Neural crest cell (in vitro differentiated cells): ENCODE data around the gene ZNF366. TPM values are rescaled to one million over a fixed set of nuclear protein-coding genes. Genes with fewer than 3 reads are reported as not detected.

ENCODE experiments used
- DNase-seq: peaks from one replicate; pipeline ENCODE4 v3.0.0; 2021; ENCODE audit warnings: low read depth, mixed read lengths, low spot score
- H3K27ac Mint-ChIP-seq: one replicate; pipeline ENCODE4 v1.8.0; 2021; ENCODE audit warnings: mild to moderate bottlenecking, mixed read lengths; ENCODE audit not compliant: unreplicated experiment
- H3K27me3 Mint-ChIP-seq: 2 replicates; pipeline ENCODE4 v1.8.0; 2021; ENCODE audit warnings: low read depth, mild to moderate bottlenecking, mixed read lengths
- H3K36me3 Mint-ChIP-seq: 2 replicates; pipeline ENCODE4 v1.8.0; 2021; ENCODE audit warnings: low read depth, mild to moderate bottlenecking, mixed read lengths
- H3K4me1 Mint-ChIP-seq: 2 replicates; pipeline ENCODE4 v1.8.0; 2021; ENCODE audit warnings: mixed read lengths
- H3K4me3 Mint-ChIP-seq: one replicate; pipeline ENCODE4 v1.8.0; 2021; ENCODE audit warnings: mild to moderate bottlenecking, mixed read lengths
- H3K9me3 Mint-ChIP-seq: 2 replicates; pipeline ENCODE4 v1.8.0; 2021; ENCODE audit warnings: mixed read lengths
- CTCF ChIP-seq: fragments of 200-600 bp; sonication (generic); conservative IDR thresholded peaks from 2 replicates; pipeline ENCODE4 v1.5.0; 2021; ENCODE audit warnings: antibody characterized with exemption, mild to moderate bottlenecking
- total RNA-seq: library from RNA; stranded (reverse); gene quantifications from 2 replicates; pipeline ENCODE4 v1.2.1, GENCODE V29; 2021

Gene ZNF366
- total RNA-seq, 1 donor from 2014 or later, result not detected

- peaks cover 11% of the 10 kb centered on the region for H3K36me3 Mint-ChIP-seq
- H3K4me3 Mint-ChIP-seq, result no peak overlapping the region
- no peak for TF ChIP-seq CTCF
- no peak for DNase-seq
- no peaks in the 10 kb centered on the region for H3K27me3 Mint-ChIP-seq
- peaks cover 5% of the 10 kb centered on the region for H3K4me1 Mint-ChIP-seq
- H3K27ac Mint-ChIP-seq, result no peak overlapping the region
- H3K9me3 Mint-ChIP-seq, result peaks cover 16% of the 10 kb centered on the region
These were observed 34.5 kb upstream of the ZNF366 start for GRCh38 chr5:72541501-72542225.

DNA sequence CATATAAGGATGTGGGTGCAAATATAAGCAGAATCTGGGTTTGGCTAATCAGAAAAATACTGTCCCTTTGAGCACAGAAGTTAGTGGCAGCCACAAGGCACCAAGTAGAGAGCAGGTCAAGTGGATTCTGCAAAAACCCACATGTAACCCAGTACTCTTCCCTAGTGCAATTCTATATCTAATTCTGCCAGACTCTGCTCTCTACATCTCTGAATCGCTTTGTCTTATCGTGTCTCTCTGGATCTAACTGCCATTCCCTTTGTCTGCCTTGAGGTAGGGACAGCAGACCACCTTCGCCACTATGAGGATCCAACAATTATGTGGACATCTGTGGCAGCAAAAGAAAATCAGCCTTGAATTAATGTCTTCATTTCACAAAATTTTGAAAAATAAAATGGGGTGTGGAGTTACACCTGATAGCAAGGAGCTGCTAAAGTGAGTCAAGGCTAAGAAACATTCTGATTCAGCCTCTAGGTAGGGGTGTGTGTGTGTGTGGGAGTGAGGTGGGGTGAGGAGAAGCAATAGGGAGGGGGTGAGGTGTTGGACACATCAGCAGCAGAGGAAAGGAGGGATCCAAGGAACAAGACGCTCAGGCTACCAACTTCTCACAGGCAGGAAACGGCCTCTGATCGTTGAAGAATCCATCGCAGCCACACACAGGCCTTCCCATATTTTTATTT is 33.7 kb upstream of the ZNF366 start:
- no peak for TF ChIP-seq CTCF
- Mint-ChIP-seq H3K4me1 (peaks cover 5% of the 10 kb centered on the region), H3K27ac (no peak overlapping the region)

GRCh38 chr5:72539726-72540125 is 32.5 kb upstream of the ZNF366 start:
- H3K36me3 Mint-ChIP-seq, result no peaks in the 10 kb centered on the region
- H3K4me3 Mint-ChIP-seq, result no peak overlapping the region
- H3K4me1 Mint-ChIP-seq, result peaks cover 5% of the 10 kb centered on the region
- no peak overlapping the region for H3K27ac Mint-ChIP-seq
- no peak for TF ChIP-seq CTCF
- H3K9me3 Mint-ChIP-seq, result peaks cover 6% of the 10 kb centered on the region
- no peak for DNase-seq
- H3K27me3 Mint-ChIP-seq, result no peaks in the 10 kb centered on the region

More for the DNA sequence above, 33.7 kb upstream of the ZNF366 start:
- no peak for DNase-seq
- Mint-ChIP-seq H3K27me3 (no peaks in the 10 kb centered on the region), H3K4me3 (no peak overlapping the region), H3K9me3 (peaks cover 8% of the 10 kb centered on the region), H3K36me3 (peaks cover 4% of the 10 kb centered on the region)

DNA sequence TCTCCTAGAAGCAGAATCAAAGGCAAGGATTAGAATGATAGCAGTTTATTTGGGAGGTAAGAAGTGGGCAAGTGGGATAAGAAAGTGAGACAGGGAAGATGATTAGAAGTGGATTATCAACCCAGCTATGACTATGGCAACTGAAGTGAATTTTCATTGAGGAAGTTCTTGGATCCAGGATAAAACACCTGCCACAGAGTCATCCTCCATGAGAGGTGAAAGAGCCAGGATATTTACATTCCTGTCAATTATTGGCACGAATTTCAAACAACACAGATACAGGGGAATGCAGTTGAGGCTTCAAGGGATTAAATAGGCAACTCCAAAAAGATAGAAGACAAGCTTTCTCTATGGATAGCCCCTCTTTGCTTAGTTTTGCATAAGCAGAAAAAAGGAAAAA is 31.8 kb upstream of the ZNF366 start:
- peaks cover 6% of the 10 kb centered on the region for H3K9me3 Mint-ChIP-seq
- H3K4me1 Mint-ChIP-seq, result peaks cover 5% of the 10 kb centered on the region
- H3K27me3 Mint-ChIP-seq, result no peaks in the 10 kb centered on the region
- TF ChIP-seq CTCF, result no peak
- H3K36me3 Mint-ChIP-seq, result no peaks in the 10 kb centered on the region
- no peak overlapping the region for H3K4me3 Mint-ChIP-seq
- H3K27ac Mint-ChIP-seq, result no peak overlapping the region
- DNase-seq, result no peak

DNA sequence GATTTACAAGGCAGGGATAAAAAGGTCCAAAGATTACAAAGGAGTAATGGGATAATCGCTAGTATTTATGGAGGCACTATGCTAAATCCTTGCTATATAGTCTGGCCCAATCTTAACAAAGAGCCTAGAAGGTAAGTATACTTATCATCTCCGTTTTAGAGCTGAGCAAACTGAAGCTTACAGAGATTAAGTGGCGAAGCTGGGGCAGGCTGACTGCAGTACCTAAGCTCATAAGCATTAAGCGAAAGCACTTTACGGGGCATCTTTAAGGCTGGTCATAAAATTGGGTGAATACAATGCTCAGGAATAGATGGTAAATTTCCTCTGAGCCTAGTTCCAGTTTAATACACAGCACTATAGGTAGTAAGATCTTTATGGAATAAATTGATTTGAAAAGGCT is 30.0 kb upstream of the ZNF366 start:
- H3K4me1 Mint-ChIP-seq, result peaks cover 5% of the 10 kb centered on the region
- peaks cover 2% of the 10 kb centered on the region for H3K36me3 Mint-ChIP-seq
- TF ChIP-seq CTCF, result no peak

More for the DNA sequence above, 30.0 kb upstream of the ZNF366 start:
- DNase-seq, result no peak
- H3K27ac Mint-ChIP-seq, result no peak overlapping the region
- peaks cover 2% of the 10 kb centered on the region for H3K9me3 Mint-ChIP-seq
- no peak overlapping the region for H3K4me3 Mint-ChIP-seq
- H3K27me3 Mint-ChIP-seq, result no peaks in the 10 kb centered on the region
